ENCODE data around the gene ATF3.

GRCh38 chr1:212591922-212592321, 16.6 kb upstream of the ATF3 start:
- no peak for TF ChIP-seq YY1 (IDR thresholded peaks at IDR 0.05; ENCODE audit: extremely low read depth, insufficient replicate concordance, low read depth, low read length)
- TF ChIP-seq, protein P1, sequence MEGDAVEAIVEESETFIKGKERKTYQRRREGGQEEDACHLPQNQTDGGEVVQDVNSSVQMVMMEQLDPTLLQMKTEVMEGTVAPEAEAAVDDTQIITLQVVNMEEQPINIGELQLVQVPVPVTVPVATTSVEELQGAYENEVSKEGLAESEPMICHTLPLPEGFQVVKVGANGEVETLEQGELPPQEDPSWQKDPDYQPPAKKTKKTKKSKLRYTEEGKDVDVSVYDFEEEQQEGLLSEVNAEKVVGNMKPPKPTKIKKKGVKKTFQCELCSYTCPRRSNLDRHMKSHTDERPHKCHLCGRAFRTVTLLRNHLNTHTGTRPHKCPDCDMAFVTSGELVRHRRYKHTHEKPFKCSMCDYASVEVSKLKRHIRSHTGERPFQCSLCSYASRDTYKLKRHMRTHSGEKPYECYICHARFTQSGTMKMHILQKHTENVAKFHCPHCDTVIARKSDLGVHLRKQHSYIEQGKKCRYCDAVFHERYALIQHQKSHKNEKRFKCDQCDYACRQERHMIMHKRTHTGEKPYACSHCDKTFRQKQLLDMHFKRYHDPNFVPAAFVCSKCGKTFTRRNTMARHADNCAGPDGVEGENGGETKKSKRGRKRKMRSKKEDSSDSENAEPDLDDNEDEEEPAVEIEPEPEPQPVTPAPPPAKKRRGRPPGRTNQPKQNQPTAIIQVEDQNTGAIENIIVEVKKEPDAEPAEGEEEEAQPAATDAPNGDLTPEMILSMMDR (IDR thresholded peaks at IDR 0.05 in 2 of 3, conservative IDR thresholded peaks at IDR 0.05 in 1 of 3; ENCODE audit: borderline replicate concordance in 1 of 3, insufficient read depth in 1 of 3, low read depth in 2 of 3, low read length in 2 of 3): no peak
- TF ChIP-seq ATF3 (IDR thresholded peaks at IDR 0.05): no peak
- no peak for TF ChIP-seq POLR2A (IDR thresholded peaks at IDR 0.05; ENCODE audit: borderline replicate concordance, extremely low read depth, insufficient read depth, insufficient read length)
- no peak for TF ChIP-seq EZH2phosphoT487 (IDR thresholded peaks at IDR 0.05; ENCODE audit: borderline replicate concordance)
- TF ChIP-seq MAX (IDR thresholded peaks at IDR 0.05): no peak
- no peak for TF ChIP-seq SP1 (IDR thresholded peaks at IDR 0.05; ENCODE audit: low read depth)
